ENCODE data around the gene ATP1A2.

ATP1A2 gene

GRCh38 chr1:160144921-160145320, 29.4 kb downstream of the ATP1A2 start:
- Histone ChIP-seq H3K36me3 (peaks cover 5 to 12% (median 12%) of the 10 kb centered on the region in 3 donors), H3K4me3 (no peak overlapping the region), H3K9me3 (no peaks in the 10 kb centered on the region), H3K27ac (no peak overlapping the region), H3K4me1 (peaks cover 0 to 30% (median 4%) of the 10 kb centered on the region in 4 donors), H3K27me3 (no peaks in the 10 kb centered on the region)
- intact Hi-C loops (cut with DNase I; ENCODE audit: low total_unique reads), result no loop called here
- TF ChIP-seq CTCF (IDR thresholded peaks at IDR 0.05), result no peak
- no peak for DNase-seq

GRCh38 chr1:160146107-160146506, 30.5 kb downstream of the ATP1A2 start:
- intact Hi-C loops (cut with DNase I; ENCODE audit: low total_unique reads), result no loop called here

GRCh38 chr1:160148121-160148520, 32.6 kb downstream of the ATP1A2 start:
- no peak for DNase-seq
- Histone ChIP-seq H3K4me1 (peaks cover 0 to 43% (median 6%) of the 10 kb centered on the region in 4 donors), H3K4me3 (no peak overlapping the region), H3K36me3 (no peaks in the 10 kb centered on the region), H3K27ac (peak overlapping the region; percentile 76 to 79), H3K27me3 (no peaks in the 10 kb centered on the region), H3K9me3 (no peaks in the 10 kb centered on the region)
- intact Hi-C loops (cut with DNase I; ENCODE audit: low total_unique reads), result no loop called here
- TF ChIP-seq CTCF (IDR thresholded peaks at IDR 0.05), result no peak

More at GRCh38 chr1:160146107-160146506, 30.5 kb downstream of the ATP1A2 start:
- Histone ChIP-seq H3K4me1 (peaks cover 0 to 40% (median 6%) of the 10 kb centered on the region in 4 donors), H3K9me3 (no peaks in the 10 kb centered on the region), H3K27ac (no peak overlapping the region), H3K36me3 (peaks cover 0 to under 1% (median 0%) of the 10 kb centered on the region in 3 donors), H3K27me3 (no peaks in the 10 kb centered on the region), H3K4me3 (no peak overlapping the region)
- TF ChIP-seq CTCF (IDR thresholded peaks at IDR 0.05), result no peak
- DNase-seq, result no peak

- intact Hi-C loops (cut with DNase I; ENCODE audit: low total_unique reads), result no loop called here
- Histone ChIP-seq H3K27me3 (no peaks in the 10 kb centered on the region), H3K9me3 (no peaks in the 10 kb centered on the region), H3K36me3 (no peaks in the 10 kb centered on the region), H3K4me1 (peaks cover 0 to 43% (median 6%) of the 10 kb centered on the region in 4 donors), H3K4me3 (no peak overlapping the region), H3K27ac (peak overlapping the region; percentile 76 to 79)
- DNase-seq, result no peak
- no peak for TF ChIP-seq CTCF (IDR thresholded peaks at IDR 0.05)
Observed at GRCh38 chr1:160149233-160149632, 33.7 kb downstream of the ATP1A2 start.

GRCh38 chr1:160149716-160150115, 34.2 kb downstream of the ATP1A2 start:
- Histone ChIP-seq H3K4me3 (no peak overlapping the region), H3K27ac (peak overlapping the region; percentile 76 to 79), H3K9me3 (no peaks in the 10 kb centered on the region), H3K36me3 (no peaks in the 10 kb centered on the region), H3K4me1 (peaks cover 0 to 43% (median 6%) of the 10 kb centered on the region in 4 donors), H3K27me3 (no peaks in the 10 kb centered on the region)
- intact Hi-C loops (cut with DNase I; ENCODE audit: low total_unique reads), result no loop called here
- DNase-seq, result no peak
- no peak for TF ChIP-seq CTCF (IDR thresholded peaks at IDR 0.05)

GRCh38 chr1:160151303-160151702, 35.7 kb downstream of the ATP1A2 start, which contains the start of gene ATP1A4:
Gene ATP1A4 (plus strand): TSS chr1:160151603. CDS start chr1:160152041, 438 bp downstream.
- H3K4me1 ChIP-seq, result peaks cover 0 to 43% (median 6%) of the 10 kb centered on the region in 4 donors
- no peaks in the 10 kb centered on the region for H3K36me3 ChIP-seq
- no peak for TF ChIP-seq CTCF (IDR thresholded peaks at IDR 0.05)
- intact Hi-C loops (cut with DNase I; ENCODE audit: low total_unique reads), result no loop called here
- no peaks in the 10 kb centered on the region for H3K9me3 ChIP-seq
- peak within 1 kb of the TSS; percentile 76 to 79 for H3K27ac ChIP-seq
- no peak within 1 kb of the TSS for H3K4me3 ChIP-seq
- DNase-seq, result no peak
- no peaks in the 10 kb centered on the region for H3K27me3 ChIP-seq
